Measurements from ENCODE around the gene NKX1-2.
"Not testable (repeated sequence)": the region's sequence is repeated elsewhere in the genome, so short reads cannot be mapped to it uniquely, and the experiment has no call there.

NKX1-2 gene

DNA sequence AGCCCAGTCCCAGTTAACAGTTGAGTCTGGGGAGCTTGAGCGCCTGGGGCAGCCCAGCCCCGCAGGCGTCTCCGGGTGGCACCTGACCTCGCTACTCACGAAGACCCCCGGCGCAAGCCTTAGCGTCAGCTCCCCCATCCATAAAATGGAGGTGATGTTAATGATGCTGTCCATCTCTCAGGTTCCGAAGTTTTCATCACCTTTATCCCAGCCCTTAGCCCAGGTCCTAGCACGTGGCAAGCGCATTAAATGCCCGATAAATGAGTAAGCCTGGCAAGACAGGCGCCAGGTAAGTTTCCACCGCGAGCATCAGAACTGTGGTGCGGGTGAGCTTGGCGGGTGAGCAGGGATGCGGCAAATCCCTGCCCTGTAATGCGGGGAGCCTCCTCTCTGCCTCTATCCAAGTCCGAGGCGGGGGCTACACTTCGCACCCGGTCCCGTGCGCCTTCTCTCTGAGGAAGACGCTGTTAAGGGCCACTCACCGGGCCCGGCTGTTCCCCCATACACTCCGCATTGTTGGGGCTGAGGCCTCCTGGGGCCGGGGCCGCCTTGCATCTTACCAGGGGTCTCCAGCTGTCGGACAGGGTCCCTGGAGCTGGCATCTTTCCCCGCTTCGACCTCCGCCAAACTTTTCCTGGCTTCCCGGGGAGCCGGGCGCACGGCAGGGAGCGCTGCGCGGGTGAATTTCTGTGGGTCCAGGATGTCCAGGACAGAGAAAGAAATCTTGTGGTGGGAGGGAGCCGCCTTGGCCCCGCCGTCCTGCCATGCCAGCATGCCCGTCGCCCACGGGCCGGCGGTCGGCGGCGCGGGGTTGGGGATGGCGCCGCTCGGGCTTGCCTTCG is 444 bp downstream of the NKX1-2 start:
- no peak for TF ChIP-seq CTCF (IDR thresholded peaks at IDR 0.05; ENCODE audit: insufficient read depth, low read length, poor library complexity, severe bottlenecking)
- Histone ChIP-seq H3K27me3 (replicated peaks; ENCODE audit: control insufficient read depth, insufficient read depth, low read length) (peaks cover 6% of the 10 kb centered on the region; the same call in 1 of the 2 replicates), H3K4me3 (replicated peaks; ENCODE audit: low read depth, low read length) (no peak overlapping the region), H3K36me3 (ENCODE audit: control insufficient read depth, insufficient read depth, low read length) (no peaks in the 10 kb centered on the region)
- no peak for DNase-seq (ENCODE audit: extremely low read depth, insufficient read length)

GRCh38 chr10:124448696-124449169 is 1.1 kb downstream of the NKX1-2 start:
- peaks cover 6% of the 10 kb centered on the region; the same call in 1 of the 2 replicates for H3K27me3 ChIP-seq (replicated peaks; ENCODE audit: control insufficient read depth, insufficient read depth, low read length)
- no peaks in the 10 kb centered on the region for H3K36me3 ChIP-seq (ENCODE audit: control insufficient read depth, insufficient read depth, low read length)
- DNase-seq (ENCODE audit: extremely low read depth, insufficient read length): no peak
- H3K4me3 ChIP-seq (replicated peaks; ENCODE audit: low read depth, low read length): no peak overlapping the region
- peak; percentile 6 for TF ChIP-seq CTCF (IDR thresholded peaks at IDR 0.05; ENCODE audit: insufficient read depth, low read length, poor library complexity, severe bottlenecking)

- TF ChIP-seq CTCF (IDR thresholded peaks at IDR 0.05; ENCODE audit: insufficient read depth, low read length, poor library complexity, severe bottlenecking): no peak
- DNase-seq (ENCODE audit: extremely low read depth, insufficient read length): no peak
- Histone ChIP-seq H3K27me3 (replicated peaks; ENCODE audit: control insufficient read depth, insufficient read depth, low read length) (peaks cover 6% of the 10 kb centered on the region; the same call in 1 of the 2 replicates), H3K4me3 (replicated peaks; ENCODE audit: low read depth, low read length) (no peak overlapping the region), H3K36me3 (ENCODE audit: control insufficient read depth, insufficient read depth, low read length) (no peaks in the 10 kb centered on the region)
These were observed 1.9 kb downstream of the NKX1-2 start for GRCh38 chr10:124447751-124448466.

DNA sequence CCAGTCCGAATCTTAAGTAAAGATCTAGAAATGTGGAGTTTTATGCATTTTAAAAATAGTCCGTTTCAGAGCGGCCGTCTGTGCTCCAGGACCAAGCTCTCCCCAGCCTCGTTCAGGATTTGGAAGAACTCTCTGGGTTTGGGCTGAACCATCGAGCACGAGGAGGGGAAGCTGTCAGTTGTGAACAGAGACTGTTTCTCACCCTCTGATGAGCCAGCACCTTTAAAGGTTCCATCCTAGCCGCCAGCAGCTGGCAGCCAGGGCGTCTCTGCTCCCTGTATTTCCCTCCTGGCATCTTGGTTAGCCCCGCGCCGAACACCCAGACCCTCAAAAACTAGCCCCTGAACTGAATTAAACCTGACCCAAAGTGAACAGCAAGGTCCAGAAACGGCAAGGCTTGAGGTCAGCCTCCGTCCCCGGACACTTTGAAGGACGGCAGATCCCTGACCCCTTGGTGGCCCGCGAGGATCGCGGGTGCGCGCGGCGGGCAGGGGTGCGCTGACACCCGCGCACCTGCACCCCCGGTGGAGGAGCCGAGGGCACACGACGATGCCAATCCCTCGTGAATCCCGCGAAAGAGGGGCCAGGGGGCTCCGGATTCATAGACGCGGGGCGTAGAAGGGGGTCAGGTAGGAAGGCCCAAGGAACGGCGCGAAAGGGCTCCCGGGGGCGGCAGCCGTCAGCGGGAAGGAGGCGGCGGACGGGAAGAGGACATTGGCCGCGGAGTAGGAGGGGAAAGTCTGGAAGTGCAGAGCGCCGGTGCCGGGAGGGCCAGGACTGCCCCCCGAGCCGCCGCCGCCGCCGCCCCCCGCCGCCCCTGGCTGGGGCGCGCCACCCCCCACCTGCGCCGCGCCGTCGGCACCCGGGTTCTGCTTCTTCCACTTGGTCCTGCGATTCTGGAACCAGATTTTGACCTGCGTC is 2.7 kb downstream of the NKX1-2 start:
- H3K27me3 ChIP-seq (replicated peaks; ENCODE audit: control insufficient read depth, insufficient read depth, low read length): peaks cover 6% of the 10 kb centered on the region; the same call in 1 of the 2 replicates
- TF ChIP-seq CTCF (IDR thresholded peaks at IDR 0.05; ENCODE audit: insufficient read depth, low read length, poor library complexity, severe bottlenecking): no peak
- H3K36me3 ChIP-seq (ENCODE audit: control insufficient read depth, insufficient read depth, low read length): no peaks in the 10 kb centered on the region
- no peak for DNase-seq (ENCODE audit: extremely low read depth, insufficient read length)
- no peak overlapping the region for H3K4me3 ChIP-seq (replicated peaks; ENCODE audit: low read depth, low read length)

GRCh38 chr10:124441694-124442093 is 8.1 kb downstream of the NKX1-2 start:
- not testable (repeated sequence) for H3K27me3 ChIP-seq (replicated peaks; ENCODE audit: control insufficient read depth, insufficient read depth, low read length); H3K36me3 ChIP-seq (ENCODE audit: control insufficient read depth, insufficient read depth, low read length); H3K4me3 ChIP-seq (replicated peaks; ENCODE audit: low read depth, low read length); DNase-seq (ENCODE audit: extremely low read depth, insufficient read length)

All from GM06990 (cell line).